Cardiac fibroblast (primary cell): ENCODE data around the gene CLDN18.

Experiments
- DNase-seq, 2 donors: peaks; one replicate each; pipeline versions ENCODE4 v3.0.0 to v3.0.0-alpha.2; 2010; ENCODE audit warnings: low read depth in 2 of 2
- H3K4me3 ChIP-seq, 2 donors: replicated peaks in 1 of 2; 1 replicate in 1 of 2; 2 replicates in 1 of 2; pipeline ENCODE4 v1.5.1; 2011; ENCODE audit warnings: low read depth in 2 of 2, low read length in 2 of 2, mild to moderate bottlenecking in 2 of 2, moderate library complexity in 1 of 2
- TF ChIP-seq, protein P1 (sequence below): IDR thresholded peaks from one replicate; pipeline ENCODE4 v1.5.1; 2011; ENCODE audit warnings: low read depth, mild to moderate bottlenecking, low read length, inconsistent platforms

CLDN18 gene

DNA sequence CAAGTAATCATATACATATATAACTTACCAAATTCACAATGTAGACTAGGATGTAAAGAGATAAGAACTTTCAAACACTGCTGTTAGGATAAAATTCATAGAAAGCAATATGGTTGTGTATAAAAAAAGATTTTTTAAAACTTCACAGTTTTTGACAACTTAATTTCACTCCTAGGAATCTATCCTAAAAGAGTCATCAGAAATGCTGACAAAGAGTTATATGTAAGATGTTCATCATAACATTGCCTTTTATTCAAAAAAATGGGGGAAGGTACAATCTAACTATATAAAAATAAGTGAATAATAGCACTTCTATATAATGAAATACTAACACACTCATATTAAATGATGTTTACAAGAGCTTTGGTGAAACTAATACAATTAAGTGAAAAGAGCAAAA lies 4.3 kb upstream of the CLDN18 start:
- no peak for DNase-seq
- no peak overlapping the region for H3K4me3 ChIP-seq
- TF ChIP-seq, protein P1, sequence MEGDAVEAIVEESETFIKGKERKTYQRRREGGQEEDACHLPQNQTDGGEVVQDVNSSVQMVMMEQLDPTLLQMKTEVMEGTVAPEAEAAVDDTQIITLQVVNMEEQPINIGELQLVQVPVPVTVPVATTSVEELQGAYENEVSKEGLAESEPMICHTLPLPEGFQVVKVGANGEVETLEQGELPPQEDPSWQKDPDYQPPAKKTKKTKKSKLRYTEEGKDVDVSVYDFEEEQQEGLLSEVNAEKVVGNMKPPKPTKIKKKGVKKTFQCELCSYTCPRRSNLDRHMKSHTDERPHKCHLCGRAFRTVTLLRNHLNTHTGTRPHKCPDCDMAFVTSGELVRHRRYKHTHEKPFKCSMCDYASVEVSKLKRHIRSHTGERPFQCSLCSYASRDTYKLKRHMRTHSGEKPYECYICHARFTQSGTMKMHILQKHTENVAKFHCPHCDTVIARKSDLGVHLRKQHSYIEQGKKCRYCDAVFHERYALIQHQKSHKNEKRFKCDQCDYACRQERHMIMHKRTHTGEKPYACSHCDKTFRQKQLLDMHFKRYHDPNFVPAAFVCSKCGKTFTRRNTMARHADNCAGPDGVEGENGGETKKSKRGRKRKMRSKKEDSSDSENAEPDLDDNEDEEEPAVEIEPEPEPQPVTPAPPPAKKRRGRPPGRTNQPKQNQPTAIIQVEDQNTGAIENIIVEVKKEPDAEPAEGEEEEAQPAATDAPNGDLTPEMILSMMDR, result no peak

- H3K4me3 ChIP-seq, result no peak overlapping the region
- no peak for DNase-seq
- TF ChIP-seq, protein P1, result no peak
These were observed 2.1 kb upstream of the CLDN18 start for GRCh38 chr3:138007898-138008297.

DNA sequence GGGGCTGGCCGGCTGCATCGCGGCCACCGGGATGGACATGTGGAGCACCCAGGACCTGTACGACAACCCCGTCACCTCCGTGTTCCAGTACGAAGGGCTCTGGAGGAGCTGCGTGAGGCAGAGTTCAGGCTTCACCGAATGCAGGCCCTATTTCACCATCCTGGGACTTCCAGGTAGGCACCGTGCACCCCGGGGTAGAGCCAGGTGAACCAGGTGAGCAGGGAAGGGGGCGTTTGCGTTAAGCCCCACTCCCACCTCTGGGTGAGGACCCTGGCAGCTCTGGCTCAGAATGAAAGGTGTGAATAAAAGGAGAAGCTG lies 267 bp downstream of the CLDN18 start:
- TF ChIP-seq, protein P1, result no peak
- H3K4me3 ChIP-seq, result no peak overlapping the region
- no peak for DNase-seq

GRCh38 chr3:138011722-138012121 lies 1.8 kb downstream of the CLDN18 start:
- no peak overlapping the region for H3K4me3 ChIP-seq
- TF ChIP-seq, protein P1, result no peak
- DNase-seq, result no peak

DNA sequence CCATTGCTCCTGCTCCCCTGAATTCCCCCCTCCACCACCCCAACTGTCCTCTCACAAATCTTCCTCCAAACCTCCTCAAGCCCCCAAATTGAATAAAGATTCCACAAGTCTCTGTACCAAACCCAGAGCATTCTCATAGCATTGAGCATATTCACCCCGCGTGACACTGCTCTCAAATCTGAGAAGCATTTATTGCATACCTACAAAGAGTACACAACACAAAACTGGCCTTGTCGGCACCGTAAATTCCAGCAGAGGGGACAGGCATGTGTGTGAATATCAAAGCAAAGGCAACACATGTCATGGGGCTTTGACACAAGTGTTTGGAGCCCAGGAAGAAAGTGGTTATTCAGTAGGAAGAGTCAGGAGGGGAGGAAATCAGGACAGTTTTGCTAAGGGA lies 2.6 kb downstream of the CLDN18 start:
- no peak for DNase-seq

DNA sequence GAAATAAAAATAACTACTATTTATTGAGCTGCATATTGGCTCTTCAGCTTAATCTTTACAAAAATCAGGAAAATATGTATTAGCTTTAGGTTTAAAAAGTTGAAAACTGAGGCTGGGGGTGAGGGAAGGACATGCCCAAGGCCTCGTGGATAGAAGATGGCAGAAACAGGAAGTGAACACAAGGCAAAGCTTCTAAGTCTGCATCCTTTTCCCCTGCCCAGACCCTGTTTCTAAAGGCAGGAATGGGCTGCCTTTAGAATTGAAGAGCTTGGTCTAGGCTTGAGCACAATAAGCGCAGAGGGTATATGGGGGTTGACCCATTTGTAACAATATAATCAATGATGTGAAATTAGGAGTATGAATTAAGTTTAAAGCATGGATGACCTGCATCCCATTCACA lies 6.1 kb downstream of the CLDN18 start:
- no peak for DNase-seq
- TF ChIP-seq, protein P1, result no peak
- H3K4me3 ChIP-seq, result no peak overlapping the region

More for the DNA sequence above, 2.6 kb downstream of the CLDN18 start:
- H3K4me3 ChIP-seq, result no peak overlapping the region
- TF ChIP-seq, protein P1, result no peak

GRCh38 chr3:138019281-138020069 lies 9.5 kb downstream of the CLDN18 start:
- DNase-seq, result no peak
- no peak overlapping the region for H3K4me3 ChIP-seq
- TF ChIP-seq, protein P1, result no peak
